GM19452 (cell line): ENCODE measurements around the gene SPAG9.

Experiments used
- ATAC-seq: cut with Tn5 transposase; IDR thresholded peaks from one replicate; pipeline ENCODE4 v1.9.1; 2021; ENCODE audit not compliant: unreplicated experiment

The SPAG9 gene

DNA sequence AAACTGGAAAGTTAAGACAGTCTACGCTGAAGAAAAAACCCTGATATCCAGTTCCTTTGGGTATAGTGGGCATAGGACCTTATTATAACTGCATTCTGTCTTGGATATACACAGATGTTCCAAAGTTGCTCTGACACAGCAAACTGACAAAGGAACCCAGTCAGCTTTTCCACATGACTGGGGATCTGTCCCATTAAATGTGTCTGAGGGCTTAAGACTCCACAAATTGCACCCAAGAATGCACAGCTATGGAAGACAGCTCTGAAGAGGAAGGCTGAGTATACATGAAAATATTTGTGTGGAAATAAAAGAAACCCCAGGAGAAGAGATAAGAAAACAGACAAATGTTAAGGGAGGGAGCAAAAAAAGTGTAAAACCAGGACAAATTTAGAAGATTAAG, 114.1 kb downstream of the SPAG9 start:
- ATAC-seq, result no peak

DNA sequence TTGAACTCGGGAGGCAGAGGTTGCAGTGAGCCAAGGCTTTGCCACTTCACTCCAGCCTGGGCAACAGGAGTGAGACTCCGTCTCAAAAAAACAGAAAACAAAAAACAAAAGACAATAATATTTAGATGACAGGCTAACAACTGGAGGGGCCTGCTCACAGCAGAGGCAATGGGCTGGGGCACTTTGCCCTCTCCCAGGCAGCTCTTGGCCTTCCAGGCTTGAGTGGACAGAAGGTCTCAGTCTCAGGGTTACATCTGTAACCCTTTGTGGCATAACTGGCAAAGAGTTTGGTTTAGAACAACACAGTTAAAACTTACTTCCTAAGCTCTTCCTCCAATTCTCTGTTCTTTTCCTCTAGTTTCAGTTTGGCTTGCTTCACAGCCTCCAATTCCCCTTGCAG, 114.9 kb downstream of the SPAG9 start:
- ATAC-seq, result no peak

DNA sequence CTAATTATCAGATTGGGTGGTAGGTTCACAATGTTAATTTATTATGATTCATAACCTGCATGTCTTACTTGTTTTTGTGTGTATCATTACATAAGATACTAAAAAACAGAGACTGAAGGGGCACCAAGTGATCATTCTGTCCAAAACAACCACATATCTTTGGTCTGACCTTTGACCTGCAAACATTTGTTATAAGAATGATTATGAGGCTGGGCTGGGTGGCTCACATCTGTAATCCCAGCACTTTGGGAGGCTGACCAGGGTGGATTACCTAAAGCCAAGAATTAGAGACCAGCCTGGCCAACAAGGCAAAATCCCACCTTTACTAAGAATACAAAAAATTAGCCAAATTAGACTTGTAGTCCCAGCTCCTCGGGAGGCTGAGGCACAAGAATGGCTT, 116.4 kb downstream of the SPAG9 start:
- ATAC-seq, result no peak

DNA sequence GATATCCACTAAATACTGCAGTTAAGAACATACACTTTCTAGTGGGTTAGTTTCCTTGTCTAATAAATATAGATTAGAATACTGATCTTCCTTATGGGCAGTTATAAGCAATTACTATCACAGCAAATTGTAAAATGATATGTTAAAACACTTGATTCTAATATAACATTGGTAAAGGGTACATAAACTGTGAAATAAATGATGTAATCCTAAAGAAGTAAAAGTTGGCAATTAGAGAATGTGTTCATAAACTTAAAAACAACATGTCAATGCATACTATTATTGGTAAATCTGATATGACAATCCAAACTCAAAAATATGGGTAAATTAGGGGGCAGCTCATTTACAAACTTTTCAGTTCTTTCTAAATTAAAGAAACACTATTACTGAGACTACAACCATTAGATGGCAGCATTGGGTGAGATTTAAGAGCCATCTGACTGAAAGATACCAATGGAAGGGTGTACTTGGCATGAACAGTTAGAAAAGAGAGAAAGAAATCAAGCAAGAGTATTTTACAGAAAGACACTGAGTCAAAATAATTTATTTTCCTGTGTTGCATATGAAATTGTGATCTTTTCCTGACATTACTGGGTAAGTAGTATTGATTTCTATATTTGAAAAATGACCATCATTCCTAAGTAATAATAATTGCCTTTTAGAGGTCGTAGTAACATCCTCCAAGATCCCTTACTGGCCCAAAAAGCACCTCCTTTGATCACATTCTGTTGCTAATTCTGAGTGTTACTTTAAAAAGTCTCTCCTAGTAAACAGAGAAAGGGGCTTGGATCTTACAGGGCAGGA, 119.6 kb downstream of the SPAG9 start:
- ATAC-seq, result no peak

DNA sequence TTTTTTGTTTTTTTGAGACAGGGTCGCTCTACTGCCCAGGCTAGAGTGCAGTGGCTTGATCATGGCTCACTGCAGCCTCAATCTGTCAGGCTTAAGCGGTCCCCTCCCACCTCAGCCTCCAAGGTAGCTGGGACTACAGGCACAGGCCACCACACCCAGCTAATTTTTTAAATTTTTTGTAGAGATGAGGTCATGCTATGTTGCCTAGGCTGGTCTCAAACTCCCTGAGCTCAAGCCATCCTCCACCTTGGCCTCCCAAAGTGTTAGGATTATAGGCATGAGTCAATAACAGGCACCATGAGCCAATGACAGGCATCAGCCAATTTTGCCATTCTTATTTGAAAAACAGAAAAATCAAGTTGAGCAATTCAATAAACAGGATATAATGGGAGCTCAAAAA, 125.0 kb downstream of the SPAG9 start:
- ATAC-seq, result no peak

DNA sequence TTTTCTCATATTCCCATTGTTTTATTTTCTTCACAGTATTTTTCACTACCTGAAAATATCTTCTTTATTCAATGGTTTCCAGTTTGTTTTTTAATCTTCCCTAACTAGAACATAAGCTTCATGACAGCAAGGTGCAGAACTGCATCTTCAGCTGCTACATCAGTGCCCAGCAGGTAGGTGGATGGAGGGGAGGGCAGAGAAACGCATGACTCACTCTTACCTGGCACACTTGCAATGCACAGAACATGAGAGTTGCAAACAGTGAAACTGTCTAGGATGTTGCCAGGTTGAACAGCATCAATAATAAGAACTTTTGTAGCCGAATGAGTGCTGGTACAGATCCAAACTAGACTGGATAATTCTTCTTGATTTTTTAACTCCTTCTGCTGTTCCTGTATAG, 127.1 kb downstream of the SPAG9 start:
- ATAC-seq, result no peak

DNA sequence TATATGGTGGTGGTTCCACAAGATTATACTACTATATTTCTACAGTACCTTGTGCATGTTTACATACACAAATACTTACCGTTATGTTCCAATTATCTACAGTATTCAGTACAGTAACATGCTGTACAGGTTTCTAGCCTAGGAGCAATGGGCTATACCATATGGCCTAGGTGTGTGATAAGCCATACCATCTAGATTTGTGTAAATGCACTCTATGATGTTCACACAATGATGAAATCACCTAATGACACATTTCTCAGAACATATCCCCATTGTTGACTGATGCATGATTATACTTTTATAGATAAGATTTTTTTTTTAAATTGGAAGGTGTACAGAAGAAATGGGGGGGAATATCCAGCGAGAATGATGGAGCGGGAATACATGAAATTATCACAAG, 131.5 kb downstream of the SPAG9 start:
- ATAC-seq, result no peak

DNA sequence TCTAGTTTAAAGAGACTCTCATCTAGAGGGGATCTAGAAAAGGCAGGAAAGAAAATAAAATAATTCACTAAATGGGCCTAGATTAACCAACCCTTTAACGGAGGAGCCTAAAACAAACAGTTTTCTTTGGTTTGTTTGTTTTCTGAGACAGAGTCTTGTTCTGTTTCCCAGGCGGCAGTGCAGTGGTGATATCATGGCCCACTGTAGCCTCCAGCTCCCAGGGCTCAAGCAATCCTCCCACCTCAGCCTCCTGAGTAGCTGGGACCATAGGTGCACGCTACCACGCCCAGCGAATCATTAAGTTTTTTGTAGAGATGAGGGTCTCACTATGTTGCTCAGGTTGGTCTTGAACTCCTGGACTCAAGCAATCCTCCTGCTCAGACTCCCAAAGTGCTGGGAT, 132.2 kb downstream of the SPAG9 start:
- ATAC-seq, result no peak

DNA sequence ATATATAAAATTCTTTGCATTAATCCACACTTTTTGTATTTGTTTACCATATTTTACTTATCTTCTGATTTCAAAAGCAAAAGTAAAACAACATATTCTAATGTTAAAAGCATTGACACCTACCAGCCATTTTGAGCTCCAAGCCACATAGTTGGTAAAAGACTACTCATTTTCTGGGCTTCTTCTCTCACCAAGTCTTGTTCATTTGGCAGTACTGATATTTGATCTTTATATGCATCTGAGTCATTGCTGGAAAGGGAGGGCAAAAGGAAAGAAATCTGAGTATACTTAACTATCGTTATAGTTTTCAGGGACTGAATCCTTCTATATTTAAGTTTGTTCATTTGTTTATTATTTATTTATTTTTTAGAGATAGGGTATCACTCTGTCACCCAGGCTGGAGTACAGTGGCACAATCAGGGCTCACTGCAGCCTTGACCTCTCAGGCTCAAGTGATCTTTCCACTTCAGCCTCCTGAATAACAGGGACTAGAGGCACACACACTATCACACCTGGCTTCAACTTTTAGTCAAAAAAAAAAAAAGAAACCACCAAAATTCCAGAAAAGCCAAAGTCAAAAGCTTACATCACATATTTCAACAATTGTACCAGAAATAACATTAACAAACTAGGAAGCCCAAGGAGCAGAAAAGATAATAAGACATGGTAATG, 133.5 kb downstream of the SPAG9 start:
- no peak for ATAC-seq

DNA sequence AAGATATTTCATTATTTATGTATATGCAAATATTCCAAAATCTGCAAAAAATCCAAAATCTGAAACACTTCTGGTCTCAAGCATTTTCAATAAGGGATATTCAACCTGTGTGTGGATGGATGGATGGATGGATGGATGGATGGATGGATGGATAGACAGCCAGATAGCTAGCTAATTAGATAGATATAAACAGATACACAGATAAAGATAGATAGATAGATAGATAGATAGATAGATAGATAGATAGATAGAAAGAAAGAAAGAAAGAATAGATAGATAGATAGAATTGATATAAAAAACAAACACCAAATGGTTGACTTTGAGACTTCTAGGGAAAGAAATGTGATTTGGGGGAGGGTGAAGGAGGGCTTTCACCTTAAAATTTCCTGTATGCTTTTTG, 139.4 kb downstream of the SPAG9 start:
- no peak for ATAC-seq

DNA sequence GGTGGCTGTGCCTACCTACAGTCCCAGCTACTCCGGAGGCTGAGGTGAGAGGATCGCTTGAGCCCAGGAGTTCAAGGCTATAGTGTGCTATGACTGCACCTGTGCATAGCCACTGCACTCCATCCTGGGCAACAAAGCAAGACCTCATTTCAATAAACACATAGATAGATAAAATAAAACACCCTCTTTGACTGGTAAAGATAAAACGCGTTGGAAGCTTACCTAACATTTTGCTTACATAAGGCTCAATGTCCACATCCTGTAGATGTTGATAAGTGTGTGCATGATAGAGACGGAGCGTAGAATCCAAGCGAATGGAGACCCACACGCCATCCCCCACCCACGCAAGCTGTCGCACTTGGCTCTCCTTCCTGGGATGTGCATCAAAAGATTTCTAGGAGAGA, 141.1 kb downstream of the SPAG9 start:
- ATAC-seq, result no peak

DNA sequence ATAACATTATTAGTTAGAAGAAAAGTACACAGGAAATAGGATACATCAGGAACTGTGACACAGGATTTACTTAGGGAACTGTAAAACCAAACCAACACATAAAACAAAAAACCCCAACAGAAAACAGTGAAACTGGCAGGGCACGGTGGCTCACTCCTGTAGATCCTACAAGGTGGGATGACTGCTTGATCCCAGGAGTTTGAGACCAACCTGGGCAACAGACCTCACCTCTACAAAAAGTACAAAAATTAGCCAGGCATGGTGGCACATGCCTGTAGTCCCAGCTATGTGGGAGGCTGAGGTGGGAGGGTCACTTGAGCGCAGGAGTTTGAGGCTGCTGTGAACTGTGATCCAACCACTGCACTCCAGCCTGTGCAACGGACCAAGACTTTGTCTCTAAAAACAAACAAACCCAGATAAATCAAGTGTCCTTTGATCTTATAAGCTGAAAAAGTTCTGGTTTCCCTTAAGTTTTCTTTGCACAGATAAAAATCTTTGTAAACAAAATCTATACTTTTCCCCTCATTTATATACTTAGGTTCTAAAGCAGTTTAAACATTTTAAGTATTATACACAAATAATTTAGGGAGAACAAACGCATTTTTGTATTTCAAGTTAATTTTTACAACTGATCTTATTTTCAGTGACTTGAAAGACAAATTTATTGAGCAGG, 143.0 kb downstream of the SPAG9 start:
- no peak for ATAC-seq

DNA sequence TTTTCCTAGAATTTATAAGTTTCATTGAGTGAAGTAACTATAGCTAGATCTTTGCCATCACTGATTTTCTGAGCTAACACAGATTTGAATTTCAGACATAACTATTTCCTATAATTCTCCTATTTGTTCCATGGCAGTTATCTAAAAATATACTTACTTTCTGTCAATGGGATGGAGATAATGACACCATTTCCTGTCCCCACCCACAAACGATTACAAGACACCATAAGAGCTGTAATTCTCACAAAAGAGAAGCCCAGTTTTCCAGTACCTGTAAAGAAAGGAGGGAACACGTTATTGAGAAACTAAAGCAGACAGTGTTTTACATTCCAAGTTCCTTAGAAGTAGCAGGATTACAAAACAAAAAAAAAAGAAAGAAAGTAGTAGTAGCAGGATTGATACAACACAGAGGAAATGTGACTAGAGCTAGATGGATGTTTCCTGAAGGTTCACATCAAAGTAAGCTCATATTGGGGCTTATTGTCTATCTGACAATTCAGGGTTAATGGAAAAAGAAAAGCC, 143.7 kb downstream of the SPAG9 start:
- ATAC-seq, result no peak

DNA sequence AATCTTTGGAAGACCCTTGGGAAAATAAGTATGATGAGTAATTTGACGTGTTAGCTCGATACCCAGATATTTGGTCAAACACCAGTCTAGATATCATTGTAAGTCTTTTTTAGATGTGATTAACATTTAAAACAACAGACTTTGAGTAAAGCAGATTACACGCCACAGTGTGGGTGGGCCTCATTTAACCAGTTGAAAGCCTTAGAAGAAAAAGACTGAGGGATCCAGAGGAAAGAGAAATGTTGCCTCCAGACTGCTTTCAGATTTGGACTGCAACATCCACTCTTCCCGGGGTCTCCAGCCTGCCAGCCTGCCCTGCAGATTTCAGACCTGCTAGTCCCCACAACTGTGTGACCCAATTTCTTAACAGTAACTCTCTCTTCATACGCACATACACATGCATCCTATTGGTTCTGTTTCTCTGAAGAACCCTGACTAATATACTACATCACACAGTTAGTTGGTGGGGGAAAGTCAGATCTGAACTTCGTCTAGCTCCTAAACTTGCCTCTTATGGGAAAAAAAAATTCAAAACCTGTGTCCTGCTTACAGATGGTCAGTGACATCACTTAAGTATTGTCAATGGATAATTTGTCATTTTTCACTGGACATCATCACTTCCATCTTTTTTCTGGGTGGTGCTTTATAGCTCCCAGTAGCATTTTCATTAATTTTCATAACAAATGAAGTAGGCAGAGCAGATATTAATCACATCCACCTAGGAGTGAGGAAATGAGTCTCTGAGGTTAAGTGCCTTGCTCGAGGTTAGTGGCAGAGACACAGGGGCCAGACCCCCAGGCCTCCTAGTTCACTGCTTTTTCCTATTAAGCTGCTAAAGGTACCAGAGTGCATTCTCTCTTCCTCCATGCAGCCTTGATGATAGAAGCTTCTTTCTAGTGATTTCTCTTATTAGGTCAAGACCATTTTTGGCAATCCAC, 146.8 kb downstream of the SPAG9 start:
- no peak for ATAC-seq

DNA sequence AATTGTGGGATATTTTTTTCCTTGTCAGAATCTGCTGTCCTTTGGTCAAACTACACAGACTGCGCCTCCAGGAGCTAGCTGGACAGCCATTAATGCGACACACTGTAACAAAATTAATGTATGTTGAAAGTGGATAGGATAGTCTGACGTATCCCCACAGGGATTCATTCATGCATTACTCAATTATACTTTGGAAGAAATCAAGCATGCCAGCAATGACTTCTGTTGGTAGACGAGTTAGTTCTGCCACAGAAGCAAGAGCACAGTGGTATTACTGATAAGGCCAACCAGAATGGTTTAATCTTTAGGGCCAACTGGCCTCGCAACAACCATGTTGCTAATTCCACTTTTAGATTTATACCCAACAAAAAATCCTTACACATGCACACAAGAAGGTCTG, 148.1 kb downstream of the SPAG9 start:
- no peak for ATAC-seq

DNA sequence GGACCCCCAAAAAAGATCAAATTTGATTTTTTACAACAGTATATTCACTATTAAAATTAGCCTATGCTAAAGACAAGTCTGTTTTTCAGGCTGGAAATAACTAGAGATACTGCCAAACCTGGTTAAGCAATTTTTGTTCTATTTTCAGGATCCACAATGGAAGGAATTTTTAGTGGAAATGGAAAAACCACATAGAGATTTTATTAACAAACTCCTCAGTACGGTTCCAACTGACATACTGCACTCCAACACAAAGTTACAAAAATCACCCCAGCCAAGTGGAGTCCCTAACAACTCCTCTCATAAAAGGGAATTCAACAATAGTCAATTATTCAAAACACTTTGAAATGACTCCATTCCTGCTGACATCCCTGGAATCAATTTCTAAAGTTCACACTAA, 152.9 kb downstream of the SPAG9 start:
- ATAC-seq, result no peak

DNA sequence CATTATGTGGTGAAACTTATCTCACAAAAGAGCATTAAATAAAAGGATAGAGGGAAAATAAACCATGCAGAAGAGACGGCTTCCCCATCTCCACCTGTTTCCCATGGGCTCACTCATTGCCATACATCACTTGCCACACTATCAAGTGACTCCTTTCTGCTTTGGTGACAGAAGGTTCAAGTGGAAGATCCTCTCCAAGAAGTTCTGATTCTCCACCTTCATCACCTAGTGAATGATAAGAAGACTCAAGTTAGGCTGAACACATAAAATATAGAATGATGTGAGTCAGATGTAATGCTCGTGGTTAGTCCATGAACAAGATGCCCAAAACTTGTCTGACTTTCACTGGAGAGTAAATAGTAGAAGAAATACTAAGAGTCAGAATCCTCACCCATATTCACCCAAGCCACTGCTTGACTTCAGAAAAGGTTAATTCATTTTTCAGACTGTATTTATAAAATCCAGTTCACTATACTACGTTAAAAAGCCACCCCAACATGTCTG, 154.5 kb downstream of the SPAG9 start:
- no peak for ATAC-seq

DNA sequence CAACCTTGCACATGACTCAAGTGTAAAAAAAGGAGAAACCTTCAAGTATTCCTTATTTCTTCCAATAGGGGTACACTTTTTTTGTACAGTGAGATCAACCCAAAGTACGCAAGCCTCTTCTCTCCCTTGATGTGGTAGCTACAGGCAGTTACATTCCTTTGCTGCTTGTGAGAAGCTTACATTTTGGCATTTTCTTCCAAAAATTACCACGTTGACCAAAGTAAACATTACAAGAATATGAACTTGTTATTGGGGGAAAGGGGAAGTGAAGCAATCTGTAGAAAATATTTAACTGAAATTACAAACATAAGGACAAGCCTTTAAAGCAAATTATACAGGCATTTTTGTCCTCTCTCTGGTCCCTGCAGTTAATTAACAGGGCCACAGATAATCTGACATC, 157.5 kb downstream of the SPAG9 start:
- no peak for ATAC-seq

DNA sequence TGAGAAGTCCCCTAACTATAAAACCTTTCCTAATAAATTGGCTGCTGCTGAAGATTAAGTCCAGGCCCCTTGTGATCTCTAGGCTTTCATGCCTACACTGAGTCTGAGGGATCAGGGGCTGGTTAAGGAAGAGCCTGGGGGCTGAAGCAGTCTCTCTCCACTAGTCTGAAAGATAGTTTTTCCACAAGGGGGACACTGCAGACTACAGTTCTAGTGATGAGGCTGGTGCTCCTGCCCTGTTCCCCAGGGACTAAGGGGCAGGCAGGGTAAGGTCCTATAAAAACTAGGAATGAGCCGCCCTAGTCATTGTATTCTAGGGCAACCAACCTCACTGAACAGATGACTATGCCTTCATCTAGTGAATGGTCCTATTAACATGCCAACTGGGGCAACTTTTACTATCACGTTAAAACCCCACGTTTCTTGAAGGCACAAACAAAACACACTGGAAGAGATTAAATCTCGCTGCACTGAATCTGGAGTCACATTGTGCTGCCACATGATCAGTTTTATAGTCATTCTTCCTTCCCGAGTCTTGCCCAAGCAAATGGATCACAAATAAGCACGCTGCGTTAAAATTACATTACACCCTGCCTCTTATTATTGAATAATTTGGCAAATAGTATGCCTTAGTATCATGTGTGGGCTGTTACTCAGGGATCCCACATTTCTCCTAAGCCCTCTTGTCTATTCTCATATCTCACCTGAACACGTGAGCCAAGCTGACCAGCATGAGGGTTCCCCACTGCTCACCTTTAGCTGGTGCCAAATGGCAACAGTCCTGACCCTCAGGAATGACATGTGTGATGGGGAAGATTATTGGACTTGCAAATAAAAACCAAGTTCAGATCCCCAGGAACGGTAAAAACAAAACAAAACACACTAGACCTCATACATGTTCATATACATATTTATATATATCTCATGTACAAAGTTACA, 159.1 kb downstream of the SPAG9 start:
- ATAC-seq, result no peak

DNA sequence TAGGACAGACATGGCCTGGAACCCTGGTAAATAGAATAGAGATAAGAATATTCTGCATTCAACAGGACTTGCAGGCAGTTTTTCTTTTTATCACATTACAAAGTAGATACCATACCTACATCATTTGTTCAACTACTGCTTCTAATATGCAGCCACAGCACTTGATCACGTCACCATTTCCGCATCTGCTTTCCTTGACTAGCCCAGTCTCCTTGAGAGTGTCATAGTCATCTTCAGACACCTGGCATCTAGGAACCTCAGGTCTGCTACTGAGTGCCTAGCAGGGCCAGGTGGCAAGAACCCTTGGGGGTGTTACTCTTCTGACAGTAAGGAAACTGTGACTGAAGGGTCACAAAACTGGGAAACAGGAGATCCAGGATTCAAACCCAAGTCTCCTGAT, 161.3 kb downstream of the SPAG9 start:
- ATAC-seq, result no peak
